ENCODE results near the gene TMPRSS4.

TMPRSS4 gene, protein sequence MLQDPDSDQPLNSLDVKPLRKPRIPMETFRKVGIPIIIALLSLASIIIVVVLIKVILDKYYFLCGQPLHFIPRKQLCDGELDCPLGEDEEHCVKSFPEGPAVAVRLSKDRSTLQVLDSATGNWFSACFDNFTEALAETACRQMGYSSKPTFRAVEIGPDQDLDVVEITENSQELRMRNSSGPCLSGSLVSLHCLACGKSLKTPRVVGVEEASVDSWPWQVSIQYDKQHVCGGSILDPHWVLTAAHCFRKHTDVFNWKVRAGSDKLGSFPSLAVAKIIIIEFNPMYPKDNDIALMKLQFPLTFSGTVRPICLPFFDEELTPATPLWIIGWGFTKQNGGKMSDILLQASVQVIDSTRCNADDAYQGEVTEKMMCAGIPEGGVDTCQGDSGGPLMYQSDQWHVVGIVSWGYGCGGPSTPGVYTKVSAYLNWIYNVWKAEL

GRCh38 chr11:118076754-118077281 lies at the start of gene TMPRSS4:
TMPRSS4 (plus strand) TSS chr11:118077078; CDS start chr11:118077303, 225 bp downstream.
- no peak for DNase-seq

DNA sequence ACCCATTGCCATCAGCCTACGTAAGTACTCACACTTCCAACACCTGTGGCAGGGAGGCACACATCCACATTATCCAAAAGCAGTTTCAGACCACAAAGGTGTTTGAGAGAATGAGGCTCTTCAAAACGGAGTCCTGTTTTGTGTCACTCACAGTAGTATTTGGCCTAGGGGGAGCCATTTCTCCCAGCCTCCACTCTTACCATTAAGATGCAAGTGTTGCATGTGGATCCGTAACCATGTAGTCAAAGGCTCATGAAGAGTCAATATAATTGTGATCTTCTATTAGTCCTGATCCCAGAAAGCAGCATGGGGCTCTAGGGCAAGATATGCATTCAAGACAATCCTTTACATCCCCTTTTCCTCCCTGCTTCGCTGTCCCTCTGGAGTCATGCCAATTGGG lies 49.2 kb upstream of the TMPRSS4 start:
- DNase-seq = no peak

GRCh38 chr11:118028626-118029025 lies 48.3 kb upstream of the TMPRSS4 start:
- no peak for DNase-seq

DNA sequence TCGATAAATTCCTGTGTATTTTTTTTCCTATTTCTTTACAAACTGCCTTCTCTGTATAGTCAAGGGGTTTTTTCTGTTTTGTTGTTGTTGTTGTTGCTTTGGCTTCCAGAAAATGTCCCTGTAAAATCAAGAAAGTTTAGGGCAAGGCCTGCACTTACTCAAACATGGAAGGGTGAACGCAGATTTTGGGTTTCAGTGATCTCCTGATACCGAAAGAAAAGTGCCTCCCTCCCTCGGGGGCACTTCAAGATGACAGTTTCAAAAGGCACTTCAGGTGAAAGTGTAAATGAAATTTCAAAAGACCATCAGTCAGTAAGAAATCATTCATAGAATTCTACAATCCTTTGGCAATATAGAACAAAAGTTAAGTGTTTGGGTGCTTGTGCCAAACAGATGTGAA lies 43.4 kb upstream of the TMPRSS4 start:
- DNase-seq = no peak

DNA sequence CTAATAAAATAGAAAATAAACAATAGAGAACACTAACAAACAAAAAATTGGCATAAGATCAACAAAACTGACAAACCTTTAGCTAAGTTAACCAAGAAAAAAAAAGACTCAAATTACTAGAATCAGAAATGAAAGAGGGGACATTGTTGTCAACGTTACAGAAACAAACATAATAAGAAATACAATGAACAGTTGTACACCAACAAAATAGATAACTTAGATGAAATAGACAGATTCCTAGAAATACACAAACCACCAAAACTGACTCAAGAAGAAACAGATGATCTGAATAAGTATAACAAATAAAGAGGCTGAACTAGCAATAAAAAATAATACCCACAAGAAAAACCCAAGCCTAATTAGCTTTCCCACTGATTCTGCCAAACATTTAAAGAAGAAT lies 34.7 kb upstream of the TMPRSS4 start:
- DNase-seq = no peak

- DNase-seq = no peak
Measured at GRCh38 chr11:118042796-118043195, 34.1 kb upstream of the TMPRSS4 start.

GRCh38 chr11:118045191-118045590 lies 31.7 kb upstream of the TMPRSS4 start:
- DNase-seq = no peak

DNA sequence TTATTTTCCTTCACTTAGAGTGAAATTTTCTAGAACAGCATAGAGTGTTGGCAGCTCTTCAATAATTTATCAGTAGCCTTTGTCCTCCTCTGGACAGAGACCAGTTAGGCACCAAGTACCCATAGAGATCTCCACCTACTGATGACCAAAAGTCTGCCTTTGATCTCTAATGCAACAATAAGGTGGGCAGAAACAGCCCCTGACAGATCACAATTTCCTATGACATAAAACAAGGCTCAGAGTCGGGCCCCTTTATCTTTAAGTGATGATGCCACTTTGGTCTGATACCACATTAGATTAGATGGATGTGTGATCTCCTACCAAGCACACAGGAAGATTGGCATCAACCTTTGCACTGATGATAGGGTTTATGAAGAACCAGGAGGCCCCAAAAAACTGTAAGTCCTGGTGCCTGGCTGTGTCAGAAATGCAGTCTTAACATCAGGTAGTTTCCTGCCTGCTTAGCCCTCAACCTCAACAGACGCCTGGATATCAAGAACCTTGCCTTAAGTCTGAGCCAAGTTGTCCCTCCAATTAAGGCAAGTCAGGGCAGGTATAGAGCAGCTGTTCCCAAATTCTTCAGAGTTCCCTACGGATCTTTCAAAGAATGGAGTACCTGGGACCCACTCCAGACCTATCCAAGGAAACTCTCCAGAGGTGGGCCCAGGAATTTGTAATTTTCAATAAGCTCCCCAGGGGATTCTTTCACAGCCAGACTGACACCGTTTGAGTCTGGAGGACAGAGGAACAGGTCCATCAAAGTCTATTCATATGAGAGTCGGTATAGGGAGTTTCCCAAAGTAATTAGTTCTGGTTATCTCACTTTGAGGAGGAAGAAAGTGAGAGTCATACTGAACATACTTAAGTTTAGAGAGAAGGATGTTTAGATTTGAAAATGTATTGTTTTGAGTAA lies 30.6 kb upstream of the TMPRSS4 start:
- DNase-seq = no peak

DNA sequence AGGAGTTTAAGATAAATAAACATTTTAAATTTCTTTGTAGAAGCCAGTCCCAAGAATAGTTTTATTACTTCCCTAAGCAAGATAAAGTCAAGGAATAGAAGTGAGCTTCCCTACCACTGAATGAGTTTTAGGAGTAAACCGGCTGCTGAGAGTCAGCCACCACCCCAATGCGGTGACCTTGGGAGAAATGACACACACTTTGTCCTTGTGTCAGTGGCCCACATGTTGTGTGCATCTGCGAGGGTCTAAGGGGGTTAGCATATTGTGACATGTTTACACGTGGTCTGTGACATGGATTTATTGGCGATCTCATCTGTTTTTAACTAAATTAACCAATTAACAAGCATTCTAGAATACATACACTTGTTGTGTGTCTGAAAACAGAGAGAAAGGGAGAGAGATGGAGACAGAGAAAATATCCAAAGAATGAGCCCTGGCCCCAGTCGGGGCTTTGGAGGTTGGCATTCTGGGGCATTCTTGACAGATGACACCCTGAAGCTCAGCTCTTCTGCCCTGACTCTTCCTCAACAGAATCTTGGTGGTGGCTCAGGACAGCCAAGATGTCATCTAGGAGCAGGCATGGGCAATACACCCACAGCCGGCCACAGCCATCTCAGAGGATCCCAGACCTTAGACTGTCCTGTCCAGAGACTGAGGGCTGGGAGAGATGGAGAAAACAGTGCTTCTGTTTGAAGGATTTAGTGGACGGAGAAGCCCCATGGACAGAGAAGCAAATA lies 29.7 kb upstream of the TMPRSS4 start:
- DNase-seq = no peak

GRCh38 chr11:118047749-118048148 lies 29.1 kb upstream of the TMPRSS4 start:
- DNase-seq = no peak

GRCh38 chr11:118048472-118049370 lies 28.2 kb upstream of the TMPRSS4 start:
- no peak for DNase-seq

DNA sequence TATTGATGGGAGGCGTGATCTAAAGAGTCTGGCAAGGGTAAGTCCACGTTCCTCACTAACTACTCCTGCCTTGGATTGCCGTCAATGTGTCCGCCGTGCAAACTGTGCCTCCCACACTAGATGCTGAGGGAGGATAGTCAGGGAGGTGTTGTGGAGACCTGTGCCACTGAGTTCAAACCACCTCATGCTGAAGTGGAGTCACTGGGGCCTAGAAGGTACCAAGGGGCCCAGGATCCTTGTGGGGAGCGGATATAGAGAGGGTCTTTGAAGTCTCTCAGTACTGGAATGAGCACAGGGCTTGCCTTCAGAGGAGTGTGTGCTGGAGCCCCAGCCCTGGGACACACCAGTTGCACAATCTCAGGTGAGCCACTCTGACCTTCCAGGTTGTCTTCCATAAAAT lies 27.1 kb upstream of the TMPRSS4 start:
- no peak for DNase-seq

DNA sequence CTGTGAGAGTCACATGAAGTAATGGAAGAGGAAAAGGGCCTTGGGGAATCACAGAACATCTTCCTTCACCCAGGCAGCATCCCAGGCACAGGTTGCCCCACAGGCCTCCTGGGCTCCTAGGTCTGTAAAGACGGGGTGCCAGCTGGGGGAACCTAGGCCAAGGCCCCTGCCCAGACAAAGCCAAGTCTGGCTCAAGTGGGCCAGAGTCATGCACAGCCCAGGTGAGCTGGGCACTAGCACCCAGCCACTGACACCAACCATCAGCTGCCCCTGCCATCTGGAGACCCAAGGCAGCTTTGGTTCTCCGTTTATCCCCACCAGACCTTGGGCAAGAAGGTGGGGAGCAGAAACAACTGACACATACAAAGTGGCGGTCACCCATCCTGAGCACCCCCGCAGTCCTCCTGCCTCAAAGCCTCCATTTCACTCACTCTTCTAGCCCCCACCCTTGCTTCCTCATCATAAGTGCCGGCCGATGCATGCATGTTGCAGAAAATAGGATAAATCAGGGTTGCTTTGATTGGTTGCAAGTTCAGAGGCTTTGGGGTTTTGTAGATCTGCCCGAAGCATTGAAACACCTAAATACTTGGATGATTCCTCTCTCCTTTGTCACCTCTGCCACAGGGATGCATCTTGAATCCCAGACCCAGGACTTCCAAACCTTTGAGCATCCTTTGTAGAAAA lies 26.5 kb upstream of the TMPRSS4 start:
- DNase-seq = no peak

DNA sequence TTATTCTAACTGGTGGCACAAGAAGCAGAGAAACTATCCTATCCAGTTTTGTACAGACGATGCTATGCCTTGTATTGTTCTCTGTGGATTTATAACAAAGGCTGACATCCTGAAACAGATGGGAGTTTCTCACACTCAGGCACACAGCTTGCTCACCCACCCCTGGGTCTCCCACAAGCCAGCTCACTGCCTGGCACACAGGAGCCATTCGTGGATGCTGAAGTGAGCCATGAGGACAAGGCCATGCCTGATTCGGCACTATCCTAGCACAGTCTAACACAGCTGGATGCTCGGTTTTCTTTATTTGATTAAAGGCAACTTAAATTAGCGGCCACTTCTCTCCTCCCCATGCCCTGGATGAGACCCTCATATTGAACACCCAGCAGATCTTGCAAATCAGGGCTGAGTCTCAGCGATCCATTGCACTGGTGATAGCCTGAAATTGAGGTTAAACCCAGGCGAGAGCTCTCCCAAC lies 25.7 kb upstream of the TMPRSS4 start:
- DNase-seq = no peak

DNA sequence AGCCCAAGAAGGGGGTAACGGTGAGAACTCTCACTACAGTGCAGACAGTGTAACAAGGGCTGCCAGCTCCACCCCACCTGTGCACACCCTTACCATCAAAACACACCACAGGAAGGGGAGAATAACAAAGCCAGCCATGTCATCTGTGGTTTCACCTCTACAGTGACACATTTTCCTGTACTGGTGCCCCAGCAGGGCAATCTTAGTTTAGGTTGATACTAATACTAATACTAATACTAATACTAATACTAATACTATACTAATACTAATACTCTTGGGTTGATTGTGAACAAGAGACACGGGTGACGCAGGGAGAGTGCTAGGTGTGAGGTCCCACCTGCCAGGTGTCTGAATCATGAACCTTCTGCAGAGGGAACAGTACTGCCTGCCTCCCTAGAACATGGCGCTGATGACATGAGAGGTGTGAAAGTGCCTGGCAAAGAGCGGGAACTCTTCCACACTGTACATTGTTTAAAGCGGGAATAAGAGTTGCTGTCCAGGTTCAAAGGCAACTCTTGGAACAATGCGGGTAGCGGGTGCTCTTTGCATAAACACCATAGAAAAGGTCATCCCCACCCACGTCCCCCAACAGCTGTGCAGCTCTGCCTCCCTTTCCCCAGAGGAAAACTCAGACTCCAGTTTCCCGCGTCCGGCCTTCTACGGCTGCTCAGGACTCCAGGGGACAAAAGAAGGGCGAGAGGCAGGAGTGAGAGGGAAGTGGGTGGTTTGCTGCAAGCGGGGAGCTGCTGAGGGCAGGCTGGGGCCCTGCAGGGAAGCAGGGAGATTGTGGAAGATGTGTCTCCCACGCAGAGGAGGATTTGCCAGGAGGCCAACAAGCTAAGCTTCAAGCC lies 25.0 kb upstream of the TMPRSS4 start:
- no peak for DNase-seq

DNA sequence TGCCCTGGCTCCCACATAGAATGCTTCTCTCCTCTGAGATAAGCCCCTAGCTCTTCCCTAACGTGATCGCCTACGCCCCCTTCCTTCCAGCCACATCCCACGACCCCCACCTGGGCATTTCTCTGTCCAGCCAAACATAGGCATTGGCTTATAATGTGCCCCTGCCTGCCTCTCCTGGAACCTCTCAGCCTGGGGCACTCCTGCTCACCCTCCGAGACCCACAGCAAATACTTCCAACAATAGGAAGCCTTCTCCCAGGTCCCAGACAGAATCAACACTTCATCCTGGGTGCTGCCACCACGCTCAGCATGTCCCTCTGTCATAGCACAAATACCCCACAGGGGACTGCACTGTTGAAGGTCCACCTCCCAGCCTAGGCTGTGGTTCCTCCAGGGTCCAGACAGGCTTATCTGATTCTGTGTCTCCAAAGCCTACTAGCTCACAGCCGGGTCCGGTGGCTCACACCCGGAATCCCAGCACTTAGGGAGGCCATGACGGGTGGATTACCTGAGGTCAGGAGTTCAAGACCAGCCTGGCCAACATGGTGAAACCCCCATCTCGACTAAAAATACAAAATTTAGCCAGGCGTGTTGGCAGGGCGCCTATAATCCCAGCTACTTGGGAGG lies 24.2 kb upstream of the TMPRSS4 start:
- no peak for DNase-seq

DNA sequence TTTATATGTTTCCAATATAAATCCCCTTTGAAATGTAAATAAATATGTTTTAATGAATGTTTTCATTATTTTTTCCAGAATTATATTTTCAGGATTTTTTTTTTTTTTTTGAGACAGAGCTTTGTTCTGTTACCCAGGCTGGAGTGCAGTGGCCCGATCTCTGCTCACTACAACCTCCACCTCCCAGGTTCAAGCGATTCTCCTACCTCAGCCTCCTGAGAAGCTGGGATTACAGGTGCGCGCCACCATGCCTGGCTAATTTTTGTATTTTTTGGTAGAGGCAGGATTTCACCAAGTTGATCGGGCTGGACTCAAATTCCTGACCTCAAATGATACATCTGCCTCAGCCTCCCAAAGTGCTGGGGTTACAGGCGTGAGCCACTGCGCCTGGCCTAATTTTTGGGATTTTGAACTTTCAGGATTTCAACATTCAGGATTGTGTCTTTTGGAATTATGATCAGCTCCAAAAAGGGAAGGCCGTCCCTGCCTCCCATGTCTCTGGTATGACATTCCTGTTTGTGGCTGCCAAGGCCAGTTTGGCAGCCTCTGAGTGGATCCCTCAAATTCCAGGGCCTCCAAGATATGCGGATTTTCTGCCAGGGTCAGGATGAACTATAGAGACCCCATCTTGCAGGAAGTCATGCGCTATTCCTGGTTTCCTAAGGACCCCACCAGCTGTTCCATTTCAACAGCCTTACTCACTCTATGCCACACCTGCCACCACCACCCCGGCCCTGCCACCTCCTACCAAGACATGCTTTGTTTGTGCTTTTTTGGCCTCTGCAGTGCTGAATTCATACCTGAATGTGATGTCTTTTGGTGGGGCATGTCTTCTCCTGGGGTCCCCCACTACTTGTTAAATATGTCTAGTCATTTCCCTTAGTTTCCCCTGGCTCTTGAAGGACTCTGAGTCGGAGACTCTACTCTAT lies 21.9 kb upstream of the TMPRSS4 start:
- DNase-seq = no peak

GRCh38 chr11:118055966-118056365 lies 20.9 kb upstream of the TMPRSS4 start:
- no peak for DNase-seq
